IMR-90 (cell line): Measurements from ENCODE around the gene TGFBR2. TPM values are rescaled to one million over a fixed set of nuclear protein-coding genes. Genes with fewer than 3 reads are reported as not detected.

Experiments used
- ATAC-seq: fragments of 200-7000 bp; cut with Tn5 transposase; 2 replicates; pipeline ENCODE4 v1.9.1; 2020; ENCODE audit warnings: low read depth, mild to moderate bottlenecking, moderate library complexity
- BruUV-seq: library from RNA; stranded (reverse); fragments of 400-500 nt; replicated peaks from 2 replicates; lab custom pipeline; 2021; lab: Mats Ljungman, UMichigan
- CTCF ChIA-PET: fragments of 300-600 bp; formaldehyde crosslinking; extraction: SDS; loops from one replicate; lab custom pipeline; 2021; ENCODE audit warnings: antibody characterized with exemption; lab: Yijun Ruan, JAX
- POLR2A ChIA-PET: fragments of 300-600 bp; sonication (Branson Sonifier 250); formaldehyde crosslinking; loops from one replicate; lab custom pipeline; 2022; ENCODE audit warnings: antibody characterized with exemption; ENCODE audit not compliant: unreplicated experiment; lab: Charles Lee
- DNase-seq: peaks from one replicate; pipeline ENCODE4 v3.0.0; 2013
- H2AFZ ChIP-seq: replicated peaks from 2 replicates; pipeline ENCODE3; 2013; ENCODE audit warnings: low read length, mild to moderate bottlenecking; ENCODE audit not compliant: poor library complexity
- H2AK5ac ChIP-seq: 2 replicates; pipeline ENCODE4 v1.6.1; 2013; ENCODE audit warnings: low read depth, low read length, inconsistent platforms
- H2AK9ac ChIP-seq: replicated peaks from 2 replicates; pipeline ENCODE3; 2013; ENCODE audit warnings: mild to moderate bottlenecking, low read depth, low read length, moderate library complexity; ENCODE audit not compliant: poor library complexity
- H2BK120ac ChIP-seq: 2 replicates; pipeline ENCODE4 v1.6.1; 2013; ENCODE audit warnings: low read depth, low read length, inconsistent platforms
- H2BK15ac ChIP-seq: 3 replicates; pipeline ENCODE4 v1.6.1; 2013; ENCODE audit warnings: low read depth, low read length, inconsistent platforms
- H2BK20ac ChIP-seq: 2 replicates; pipeline ENCODE4 v1.6.1; 2013; ENCODE audit warnings: low read depth, mild to moderate bottlenecking, inconsistent platforms, low read length, moderate library complexity
- H2BK5ac ChIP-seq: 2 replicates; pipeline ENCODE4 v1.6.1; 2013; ENCODE audit warnings: mild to moderate bottlenecking, low read depth, low read length, inconsistent platforms; ENCODE audit not compliant: poor library complexity, severe bottlenecking
- H3K14ac ChIP-seq: replicated peaks from 2 replicates; pipeline ENCODE4 v1.6.1; 2013; ENCODE audit warnings: low read depth, low read length, inconsistent platforms
- H3K18ac ChIP-seq: 2 replicates; pipeline ENCODE4 v1.6.1; 2013; ENCODE audit warnings: low read depth, low read length, control low read depth
- H3K23ac ChIP-seq: 2 replicates; pipeline ENCODE4 v1.6.1; 2013; ENCODE audit warnings: low read depth, low read length, inconsistent platforms
- H3K27ac ChIP-seq: 2 replicates; pipeline ENCODE4 v1.5.1; 2013; ENCODE audit warnings: mild to moderate bottlenecking, control low read depth, low read length; ENCODE audit not compliant: insufficient read depth
- H3K27me3 ChIP-seq: 2 replicates; pipeline ENCODE4 v1.6.1; 2013; ENCODE audit warnings: low read length; ENCODE audit not compliant: control insufficient read depth, insufficient read depth
- H3K36me3 ChIP-seq: 2 replicates; pipeline ENCODE4 v1.6.1; 2013; ENCODE audit warnings: low read length, mixed read lengths; ENCODE audit not compliant: control insufficient read depth, insufficient read depth
- H3K4ac ChIP-seq: 2 replicates; pipeline ENCODE4 v1.6.1; 2013; ENCODE audit warnings: low read depth, low read length, inconsistent platforms
- H3K4me1 ChIP-seq: 2 replicates; pipeline ENCODE4 v1.6.1; 2013; ENCODE audit warnings: low read length, mixed read lengths; ENCODE audit not compliant: control insufficient read depth, insufficient read depth
- H3K4me2 ChIP-seq: 2 replicates; pipeline ENCODE4 v1.6.1; 2013; ENCODE audit warnings: low read depth, mild to moderate bottlenecking, control low read depth, low read length, moderate library complexity
- H3K4me3 ChIP-seq: 2 replicates; pipeline ENCODE4 v1.5.1; 2013; ENCODE audit warnings: low read depth, mild to moderate bottlenecking, control low read depth, low read length, moderate library complexity; ENCODE audit not compliant: insufficient read depth
- H3K56ac ChIP-seq: 2 replicates; pipeline ENCODE4 v1.6.1; 2013; ENCODE audit warnings: low read length, inconsistent platforms; ENCODE audit not compliant: insufficient read depth; ENCODE audit errors: extremely low read depth
- H3K79me1 ChIP-seq, 2 experiments: 2 replicates each; pipeline ENCODE4 v1.6.1; 2013; ENCODE audit warnings: low read length in 2 of 2, inconsistent platforms in 1 of 2, low read depth in 1 of 2
- H3K9ac ChIP-seq: 2 replicates; pipeline ENCODE4 v1.6.1; 2013; ENCODE audit warnings: low read depth, low read length, control low read depth
- H3K9me1 ChIP-seq: 2 replicates; pipeline ENCODE4 v1.6.1; 2013; ENCODE audit warnings: low read length, inconsistent platforms; ENCODE audit not compliant: insufficient read depth
- H3K9me3 ChIP-seq: 2 replicates; pipeline ENCODE4 v1.6.1; 2013; ENCODE audit warnings: low read length; ENCODE audit not compliant: control insufficient read depth, insufficient read depth
- H4K20me1 ChIP-seq: 2 replicates; pipeline ENCODE4 v1.6.1; 2013; ENCODE audit warnings: low read length, inconsistent platforms; ENCODE audit not compliant: insufficient read depth
- H4K5ac ChIP-seq: 2 replicates; pipeline ENCODE4 v1.6.1; 2013; ENCODE audit warnings: mild to moderate bottlenecking, low read depth, low read length, control low read depth
- H4K8ac ChIP-seq, 2 experiments: 2 replicates each; pipeline ENCODE4 v1.6.1; 2013; ENCODE audit warnings: low read depth in 2 of 2, low read length in 2 of 2, control low read depth in 1 of 2, inconsistent platforms in 1 of 2
- H4K91ac ChIP-seq: 2 replicates; pipeline ENCODE4 v1.6.1; 2013; ENCODE audit warnings: low read depth, low read length, inconsistent platforms; ENCODE audit not compliant: insufficient read depth
- NFE2L2 ChIP-seq: fragments of 150-350 bp; IDR thresholded peaks from 2 replicates; pipeline ENCODE4 v1.6.1; 2016; ENCODE audit warnings: low read depth, mild to moderate bottlenecking, low read length
- WGBS, 2 experiments: methylation state at CpG; one replicate each; pipeline versions ENCODE4 v1.1.5 to v1.1.7; 2013; ENCODE audit warnings: missing lambda C conversion rate in 2 of 2; ENCODE audit not compliant: insufficient read length in 1 of 2; ENCODE audit errors: extremely low coverage in 2 of 2; 5-methylcytosine and 5-hydroxymethylcytosine counted together
- dilution Hi-C: fragments of 300-500 bp; cut with HindIII; formaldehyde crosslinking; loops from one replicate; pipeline ENCODE4 v1.14.3; 2018; ENCODE audit warnings: low sequenced_read_pairs; ENCODE audit not compliant: unreplicated experiment
- in situ Hi-C: fragments of 300-500 bp; cut with MboI; formaldehyde crosslinking; loops from 3 replicates; pipeline ENCODE4 v1.14.3; 2019; ENCODE audit warnings: low sequenced_read_pairs, inconsistent platforms, mixed read lengths
- intact Hi-C: fragments of 100-400 bp; cut with micrococcal nuclease; formaldehyde crosslinking; loops from 2 replicates; pipeline ENCODE4 v1.10.0; 2022
- polyA plus RNA-seq, 3 experiments: library from polyadenylated mRNA; depleted of rRNA; stranded (reverse); fragments of >200 nt; gene quantifications; 2 replicates each; pipeline ENCODE4 v1.2.3, GENCODE V29; 2012; ENCODE audit warnings: low replicate concordance in 1 of 3
- total RNA-seq: library from RNA; depleted of rRNA; stranded (reverse); fragments of >200 nt; gene quantifications from 2 replicates; pipeline ENCODE4 v1.2.3, GENCODE V29; 2012

Gene TGFBR2
- total and polyA plus RNA-seq, 2 of the 4 experiments (the other 2 are of a cell fraction), result 63.7 to 87.5 TPM

- Histone ChIP-seq H3K27ac (no peak overlapping the region), H3K9me3 (no peaks in the 10 kb centered on the region), H3K9ac (no peak overlapping the region), H2AFZ (no peak overlapping the region), H2BK20ac (no peak overlapping the region), H3K23ac (no peak overlapping the region), H2AK9ac (no peak overlapping the region), H4K5ac (no peak overlapping the region), H3K4me2 (no peak overlapping the region), H3K18ac (no peak overlapping the region), H2BK15ac (no peak overlapping the region), H4K91ac (no peak overlapping the region), H3K4me3 (no peak overlapping the region), H4K8ac (no peak overlapping the region), H3K9me1 (peaks cover 3% of the 10 kb centered on the region), H3K14ac (no peak overlapping the region), H3K36me3 (0 out of 2 replicates have a peak, but pooled peaks cover 1% of the 10 kb centered on the region), H3K4me1 (peaks cover 16% of the 10 kb centered on the region), H3K27me3 (no peaks in the 10 kb centered on the region), H2BK120ac (no peak overlapping the region), H4K20me1 (peaks cover 8% of the 10 kb centered on the region; the same call in 1 of the 2 replicates), H3K79me1 (peaks cover 41 to 81% of the 10 kb centered on the region in 2 experiments), H2AK5ac (no peak overlapping the region), H3K56ac (no peak overlapping the region), H2BK5ac (no peak overlapping the region), H3K4ac (no peak overlapping the region)
- in situ Hi-C loops (no loop called here), intact Hi-C loops (no loop called here), dilution Hi-C loops (no loop called here)
- no peak for DNase-seq
- TF ChIP-seq NFE2L2, result no peak
- no TSS peak for BruUV-seq
- CTCF ChIA-PET, result no interaction called here
- WGBS, 2 experiments, result no CpG with 5 or more reads among the region's 1 CpG
- POLR2A ChIA-PET, result no interaction called here
- no peak for ATAC-seq
Measured at GRCh38 chr3:30639937-30640336, 33.5 kb downstream of the TGFBR2 start.
